Measurements from ENCODE around the gene B4GALT3. TPM values are rescaled to one million over a fixed set of nuclear protein-coding genes. Genes with fewer than 3 reads are reported as not detected.

B4GALT3 gene
- polyA plus RNA-seq, 10 donors = 18.2 to 29.4 (median 23.3) TPM

DNA sequence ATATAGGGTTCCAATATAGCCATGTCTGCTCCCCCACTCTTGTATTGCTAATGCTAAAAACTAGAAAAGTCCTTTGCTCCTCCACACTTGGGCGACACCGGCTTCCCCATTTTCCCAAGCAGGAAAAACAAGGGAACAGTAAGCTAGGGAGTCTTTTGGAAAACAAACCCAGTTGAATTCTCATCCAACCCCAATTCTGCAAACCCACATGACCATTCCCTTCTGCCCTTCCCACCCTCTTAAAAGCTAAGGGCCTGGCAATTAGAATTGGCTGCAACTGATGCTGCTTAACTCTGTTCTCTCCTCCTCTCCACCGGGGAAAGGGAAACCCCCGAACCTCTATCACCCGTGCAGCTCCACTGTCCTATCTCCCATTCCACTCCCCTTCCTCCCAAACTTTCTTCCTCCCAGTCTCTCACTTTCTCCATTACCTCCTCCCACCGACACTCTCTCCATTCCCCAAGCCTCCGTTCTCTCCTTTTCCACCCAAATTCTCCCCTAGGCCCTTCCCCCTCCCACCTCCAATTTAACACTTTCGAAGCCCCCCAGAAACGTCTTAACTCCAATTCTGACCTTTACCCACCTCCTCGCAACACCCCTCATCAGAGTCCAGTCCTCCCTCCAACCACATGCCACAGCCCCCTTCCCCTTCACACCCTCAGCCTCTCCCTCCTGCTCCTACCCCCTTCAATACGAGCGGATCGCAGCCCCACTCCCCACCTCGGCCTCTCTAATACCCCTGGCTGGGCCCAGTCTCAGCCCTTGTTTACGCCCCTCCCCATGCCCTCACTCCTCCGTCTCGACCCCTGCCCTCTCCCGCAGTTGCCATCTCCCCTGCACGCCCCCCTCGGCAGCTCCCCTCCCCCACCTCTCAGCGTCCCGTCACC is 45.5 kb downstream of the B4GALT3 start:
- peak; percentile 41 to 71 (median 55) for DNase-seq

DNA sequence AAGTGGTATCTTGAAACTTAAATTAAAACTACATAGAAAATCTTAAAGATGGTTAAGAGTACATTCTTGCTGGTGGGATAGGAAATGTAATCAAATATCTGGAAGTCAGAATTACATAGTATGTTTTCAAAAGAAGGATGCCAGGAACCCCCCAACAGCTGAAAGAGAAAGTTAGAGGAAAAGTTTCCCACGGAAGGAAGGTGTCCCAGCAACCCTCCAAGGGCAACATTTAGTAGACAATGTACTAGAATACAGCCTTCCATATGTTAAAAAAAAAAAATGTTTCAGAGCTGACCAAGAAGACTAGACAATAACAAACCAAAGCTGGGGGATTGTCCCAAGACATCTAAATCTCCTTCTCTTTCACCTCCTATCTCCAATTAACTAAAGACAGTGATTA is 47.0 kb downstream of the B4GALT3 start:
- no peak for DNase-seq

DNA sequence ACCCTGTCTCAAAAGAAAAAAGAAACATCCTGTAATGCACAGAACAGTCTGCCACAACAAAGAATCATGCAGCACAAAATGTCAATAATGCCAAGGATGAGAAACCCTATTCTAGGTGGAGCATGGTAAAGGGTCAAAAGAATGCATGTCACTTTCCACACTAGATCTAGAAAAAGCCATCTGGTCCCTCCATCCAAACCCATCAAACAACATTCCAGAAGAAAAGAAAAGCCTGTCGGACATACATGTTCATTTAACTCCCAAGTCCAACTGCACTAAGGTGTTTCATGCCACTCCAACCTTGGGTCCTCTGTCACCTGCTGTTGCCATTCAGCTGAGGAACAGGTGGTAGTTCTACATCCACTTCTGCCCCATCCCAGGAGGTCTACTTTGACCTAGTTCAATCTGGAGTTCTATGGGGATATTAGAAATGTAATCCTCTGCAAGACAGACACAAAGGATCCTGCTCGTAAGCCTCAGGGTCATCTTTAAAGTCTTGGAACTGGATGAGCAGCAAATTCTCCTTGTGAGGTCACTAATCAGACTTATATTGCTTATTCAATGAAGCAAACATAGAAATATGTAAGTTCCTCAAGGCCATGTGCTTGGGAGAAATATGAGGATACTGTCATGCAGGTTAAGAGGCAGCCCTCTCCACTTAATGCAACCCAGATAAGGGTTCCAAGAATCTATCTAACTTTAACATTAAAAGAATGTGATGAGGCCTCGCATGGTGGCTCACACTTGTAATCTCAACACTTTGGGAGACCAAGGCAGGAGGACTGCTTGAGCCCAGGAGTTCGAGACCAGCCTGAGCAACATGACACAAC is 48.5 kb downstream of the B4GALT3 start:
- peak in 1 of 3 donors; percentile 15 for DNase-seq

DNA sequence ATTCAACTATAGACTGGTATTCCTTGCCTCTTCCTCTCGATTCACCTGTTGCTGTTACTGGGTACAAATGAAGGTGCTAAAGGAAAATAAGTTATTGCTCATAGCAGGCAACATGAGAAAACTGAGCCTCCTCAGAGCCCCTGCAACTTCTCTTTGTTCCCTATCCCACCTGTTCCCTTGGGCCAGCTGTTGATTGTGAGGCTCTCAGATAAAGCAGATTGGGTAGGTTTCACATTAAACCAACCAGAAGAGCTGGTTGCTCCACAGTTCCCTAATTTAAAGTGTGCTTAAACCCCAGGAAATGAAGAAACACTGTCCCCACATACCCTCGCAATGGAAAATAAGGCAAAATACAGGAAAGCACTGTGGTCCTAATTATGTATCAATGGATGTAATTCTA is 49.7 kb downstream of the B4GALT3 start:
- no peak for DNase-seq

DNA sequence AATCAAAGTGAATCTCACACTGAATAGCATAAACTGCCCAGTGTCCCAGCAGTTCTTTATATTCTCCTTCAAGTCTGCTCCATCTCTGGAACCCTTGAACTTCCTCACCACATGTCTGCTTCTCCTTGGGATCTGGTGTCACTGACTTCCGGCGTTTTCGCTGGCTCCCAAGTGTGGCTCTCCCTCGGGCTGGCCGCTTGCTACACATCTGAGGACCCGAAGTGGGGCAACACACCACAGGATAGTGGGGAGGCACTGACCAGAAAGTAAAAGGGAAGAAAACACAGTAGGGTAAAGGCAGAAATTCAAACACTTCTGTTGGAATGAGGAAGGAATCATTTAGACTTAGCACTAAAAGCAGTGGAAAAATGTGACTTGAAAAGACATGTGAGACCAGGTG is 54.3 kb downstream of the B4GALT3 start:
- no peak for DNase-seq

DNA sequence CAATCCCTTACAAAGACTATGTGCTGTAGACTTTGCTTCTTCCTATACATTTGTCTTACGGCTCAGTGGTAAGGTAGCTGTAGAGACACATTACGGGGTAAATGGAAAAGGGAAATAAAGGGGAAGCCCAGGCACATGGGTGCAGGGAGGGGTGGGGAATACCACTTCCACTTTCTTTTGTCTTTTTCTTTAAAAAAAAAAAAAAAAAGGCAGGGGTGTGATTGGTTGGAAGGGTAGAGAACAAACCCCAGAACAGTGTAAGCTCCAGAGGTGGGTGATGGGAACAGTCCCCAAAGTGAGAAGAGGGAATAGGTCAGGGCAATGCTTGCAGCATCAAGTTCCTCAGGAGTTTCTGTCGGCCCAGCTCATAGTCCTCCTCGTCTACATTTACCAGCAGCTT is 55.5 kb downstream of the B4GALT3 start:
- DNase-seq = peak in 1 of 3 donors; percentile 15

Other genes with a start within 250 kb of the B4GALT3 start
- gene ITLN2, start 222.7 kb downstream of the B4GALT3 start, polyA plus RNA-seq (ENCODE audit: insufficient read length in 10 of 10) = under 1 TPM in 2 of 10 donors, not detected in 8; 0.24 TPM
- 10 to 100 TPM in 9 of 10 donors, 1 to 10 TPM in 1; 8.2 to 24.1 (median 16.4) TPM for gene F11R, start 156.4 kb downstream of the B4GALT3 start, polyA plus RNA-seq (ENCODE audit: insufficient read length in 10 of 10)
- gene TSTD1, start 138.5 kb downstream of the B4GALT3 start, polyA plus RNA-seq (ENCODE audit: insufficient read length in 10 of 10) = 10 to 100 TPM; 21.1 to 31.3 (median 25.8) TPM
- gene USF1, start 131.5 kb downstream of the B4GALT3 start, polyA plus RNA-seq (ENCODE audit: insufficient read length in 10 of 10) = 10 to 100 TPM; 30.7 to 42.9 (median 34.0) TPM
- 10 to 100 TPM in 1 of 10 donors, 1 to 10 TPM in 9; 2.1 to 12.3 (median 2.7) TPM for gene ARHGAP30, start 107.6 kb downstream of the B4GALT3 start, polyA plus RNA-seq (ENCODE audit: insufficient read length in 10 of 10)
- 1 to 10 TPM in 2 of 10 donors, under 1 TPM in 5, not detected in 3; 0.11 to 8.0 (median 0.18) TPM for gene NECTIN4, start 87.9 kb downstream of the B4GALT3 start, polyA plus RNA-seq (ENCODE audit: insufficient read length in 10 of 10)
- gene KLHDC9, start 79.1 kb downstream of the B4GALT3 start, polyA plus RNA-seq (ENCODE audit: insufficient read length in 10 of 10) = 1 to 10 TPM in 4 of 10 donors, under 1 TPM in 6; 0.43 to 1.8 (median 0.89) TPM
- 10 to 100 TPM; 52.6 to 81.9 (median 62.9) TPM for gene PFDN2, start 59.5 kb downstream of the B4GALT3 start, polyA plus RNA-seq (ENCODE audit: insufficient read length in 10 of 10)
- gene NIT1, start 59.4 kb downstream of the B4GALT3 start, polyA plus RNA-seq (ENCODE audit: insufficient read length in 10 of 10) = 10 to 100 TPM; 25.5 to 33.3 (median 29.0) TPM
- 10 to 100 TPM; 36.0 to 47.4 (median 44.5) TPM for gene DEDD, start 44.8 kb downstream of the B4GALT3 start, polyA plus RNA-seq (ENCODE audit: insufficient read length in 10 of 10)
- 100 to 1,000 TPM in 5 of 10 donors, 10 to 100 TPM in 5; 93.2 to 118 (median 101) TPM for gene UFC1, start 23.5 kb downstream of the B4GALT3 start, polyA plus RNA-seq (ENCODE audit: insufficient read length in 10 of 10)
- 10 to 100 TPM; 24.5 to 33.2 (median 27.3) TPM for gene USP21, start 18.0 kb downstream of the B4GALT3 start, polyA plus RNA-seq (ENCODE audit: insufficient read length in 10 of 10)
- gene PPOX, start 11.1 kb downstream of the B4GALT3 start, polyA plus RNA-seq (ENCODE audit: insufficient read length in 10 of 10) = 10 to 100 TPM; 15.2 to 29.1 (median 19.1) TPM
- gene ADAMTS4, start 21.5 kb upstream of the B4GALT3 start, polyA plus RNA-seq (ENCODE audit: insufficient read length in 10 of 10) = 10 to 100 TPM in 8 of 10 donors, 1 to 10 TPM in 2; 6.8 to 23.6 (median 11.8) TPM
- 100 to 1,000 TPM; 115 to 160 (median 139) TPM for gene NDUFS2, start 24.9 kb upstream of the B4GALT3 start, polyA plus RNA-seq (ENCODE audit: insufficient read length in 10 of 10)
- gene FCER1G, start 37.8 kb upstream of the B4GALT3 start, polyA plus RNA-seq (ENCODE audit: insufficient read length in 10 of 10) = 10 to 100 TPM; 14.9 to 26.2 (median 19.6) TPM
- gene APOA2, start 46.1 kb upstream of the B4GALT3 start, polyA plus RNA-seq (ENCODE audit: insufficient read length in 10 of 10) = 10 to 100 TPM in 1 of 10 donors, 1 to 10 TPM in 1, under 1 TPM in 1, not detected in 7; 0.55 to 10.5 (median 2.2) TPM
- 10 to 100 TPM in 3 of 10 donors, 1 to 10 TPM in 7; 8.7 to 11.3 (median 9.4) TPM for gene TOMM40L, start 48.6 kb upstream of the B4GALT3 start, polyA plus RNA-seq (ENCODE audit: insufficient read length in 10 of 10)
- gene NR1I3, start 60.7 kb upstream of the B4GALT3 start, polyA plus RNA-seq (ENCODE audit: insufficient read length in 10 of 10) = 1 to 10 TPM in 3 of 10 donors, under 1 TPM in 7; 0.58 to 1.4 (median 0.75) TPM
- gene PCP4L1, start 81.2 kb upstream of the B4GALT3 start, polyA plus RNA-seq (ENCODE audit: insufficient read length in 10 of 10) = under 1 TPM; 0.19 to 0.63 (median 0.36) TPM
- 10 to 100 TPM in 9 of 10 donors, 1 to 10 TPM in 1; 9.1 to 17.8 (median 13.0) TPM for gene MPZ, start 132.5 kb upstream of the B4GALT3 start, polyA plus RNA-seq (ENCODE audit: insufficient read length in 10 of 10)
- gene SDHC, start 136.9 kb upstream of the B4GALT3 start, polyA plus RNA-seq (ENCODE audit: insufficient read length in 10 of 10) = 100 to 1,000 TPM; 120 to 148 (median 133) TPM
- gene CFAP126, start 190.4 kb upstream of the B4GALT3 start, polyA plus RNA-seq (ENCODE audit: insufficient read length in 10 of 10) = 1 to 10 TPM in 4 of 10 donors, under 1 TPM in 5, not detected in 1; 0.31 to 2.0 (median 0.50) TPM

Measured in muscle of back (tissue), 11 donors.